PFSK-1 (cell line): ENCODE results near the gene HSBP1L1.

Source experiments
- FOXP2 ChIP-seq: optimal IDR thresholded peaks from 2 replicates; pipeline ENCODE3; 2011; ENCODE audit warnings: borderline replicate concordance, control low read depth, inconsistent platforms; ENCODE audit not compliant: insufficient read depth; ENCODE audit errors: extremely low read length, extremely low read depth
- REST ChIP-seq, 2 experiments: IDR thresholded peaks; 2 replicates each; pipeline versions ENCODE4 v1.6.1 to v1.8.0; 2011 to 2012; ENCODE audit warnings: low read depth in 2 of 2, low read length in 2 of 2, control low read depth in 1 of 2, inconsistent platforms in 1 of 2, mild to moderate bottlenecking in 1 of 2, moderate library complexity in 1 of 2; ENCODE audit not compliant: insufficient read depth in 1 of 2
- TAF1 ChIP-seq: IDR thresholded peaks from 2 replicates; pipeline ENCODE4 v1.6.1; 2012; ENCODE audit warnings: low read length, control low read depth, borderline replicate concordance; ENCODE audit not compliant: insufficient read depth

DNA sequence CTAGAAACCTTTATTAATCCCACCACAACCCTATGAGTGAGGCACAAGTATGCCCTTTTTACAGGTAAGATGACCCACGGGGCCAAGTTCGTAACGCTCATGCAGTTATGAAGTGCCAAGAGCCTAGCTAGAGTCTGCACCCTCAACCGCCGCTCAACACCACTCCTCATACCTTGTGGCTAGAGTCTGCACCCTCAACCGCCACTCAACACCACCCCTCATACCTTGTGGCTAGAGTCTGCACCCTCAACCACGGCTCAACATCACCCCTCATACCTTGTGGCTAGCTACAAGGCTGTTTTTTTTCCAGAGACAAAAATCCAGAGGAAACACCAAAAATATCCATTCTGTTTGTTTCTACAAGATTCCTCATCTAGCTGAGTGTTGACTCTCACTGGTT is 19.4 kb downstream of the HSBP1L1 start:
- TF ChIP-seq REST (IDR thresholded peaks at IDR 0.05; ENCODE audit: insufficient read depth in 1 of 2, low read depth in 2 of 2, low read length in 2 of 2) (no peak), TAF1 (no peak), FOXP2 (no peak)
